Duodenal mucosa (tissue), 2 donors: ENCODE results near the gene OVOL1.

Experiments
- H3K27ac ChIP-seq: one replicate; pipeline ENCODE4 v1.7.0; 2013; ENCODE audit warnings: low read depth, low read length
- H3K27me3 ChIP-seq, 2 donors: one replicate each; pipeline ENCODE4 v1.7.0; 2013; ENCODE audit warnings: low read length in 2 of 2, control low read depth in 1 of 2; ENCODE audit not compliant: insufficient read depth in 2 of 2, control insufficient read depth in 1 of 2
- H3K36me3 ChIP-seq, 2 donors: one replicate each; pipeline ENCODE4 v1.7.0; 2013; ENCODE audit warnings: low read length in 2 of 2, control low read depth in 1 of 2; ENCODE audit not compliant: insufficient read depth in 2 of 2, control insufficient read depth in 1 of 2
- H3K4me1 ChIP-seq, 2 donors: one replicate each; pipeline ENCODE4 v1.7.0; 2013; ENCODE audit warnings: low read length in 2 of 2, control low read depth in 1 of 2; ENCODE audit not compliant: insufficient read depth in 2 of 2, control insufficient read depth in 1 of 2
- H3K4me3 ChIP-seq, 2 donors: one replicate each; pipeline ENCODE4 v1.7.0; 2013; ENCODE audit warnings: low read length in 2 of 2, low read depth in 1 of 2
- H3K9ac ChIP-seq, 2 donors: one replicate each; pipeline ENCODE4 v1.7.0; 2013; ENCODE audit warnings: low read length in 2 of 2, low read depth in 1 of 2
- H3K9me3 ChIP-seq, 2 donors: one replicate each; pipeline ENCODE4 v1.7.0; 2013; ENCODE audit warnings: low read length in 2 of 2, control low read depth in 1 of 2; ENCODE audit not compliant: control insufficient read depth in 1 of 2

OVOL1 gene

DNA sequence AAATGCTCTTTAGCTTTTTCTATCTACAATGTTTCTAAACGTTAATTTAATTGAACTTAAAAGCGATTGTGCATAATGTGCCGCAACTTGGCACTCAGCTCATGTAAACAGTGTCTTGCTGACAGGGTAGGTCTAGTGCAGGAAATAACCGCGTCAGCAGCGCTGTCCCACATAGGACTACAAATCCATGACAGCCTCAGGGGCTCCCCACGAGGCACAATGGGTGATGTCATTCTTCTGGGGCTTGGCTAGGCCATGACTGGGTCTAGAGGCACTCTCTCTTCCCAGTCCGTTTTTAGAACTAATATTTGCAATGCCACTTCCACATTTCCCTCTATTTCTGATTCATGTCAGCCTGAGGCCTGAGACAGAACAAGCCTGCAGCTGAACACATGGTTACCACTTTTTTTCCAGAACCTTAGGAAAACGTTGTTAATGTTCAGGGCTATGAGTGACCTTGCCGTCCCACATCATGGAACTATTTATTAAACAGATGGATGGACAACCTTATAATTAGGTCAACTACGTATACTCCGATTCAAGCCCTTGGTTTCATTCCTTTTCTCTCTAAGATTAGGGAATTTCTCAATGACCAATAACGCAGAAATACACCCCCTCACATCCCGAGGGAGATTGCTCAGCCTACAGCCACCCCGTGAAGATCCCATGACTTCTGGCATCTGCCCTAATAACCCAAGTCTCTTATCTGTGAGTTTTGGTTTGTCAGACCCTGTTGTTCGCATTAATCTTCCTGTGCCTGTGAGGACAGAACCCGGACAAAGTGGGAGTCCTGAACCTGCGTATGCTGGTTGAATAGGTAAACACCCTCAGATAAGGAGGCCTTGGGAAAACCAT, 27.5 kb downstream of the OVOL1 start:
- H3K27me3 ChIP-seq: peaks cover under 1 to 7% of the 10 kb centered on the region in 2 donors
- H3K9me3 ChIP-seq: no peaks in the 10 kb centered on the region
- H3K9ac ChIP-seq: no peak overlapping the region
- H3K4me1 ChIP-seq: peaks cover 8% of the 10 kb centered on the region in 2 donors
- no peak overlapping the region for H3K27ac ChIP-seq
- H3K36me3 ChIP-seq: no peaks in the 10 kb centered on the region
- H3K4me3 ChIP-seq: no peak overlapping the region

- no peak overlapping the region for H3K4me3 ChIP-seq
- no peaks in the 10 kb centered on the region for H3K36me3 ChIP-seq
- H3K27me3 ChIP-seq: peaks cover 0 to 7% of the 10 kb centered on the region in 2 donors
- H3K9ac ChIP-seq: no peak overlapping the region
- peaks cover 8 to 12% of the 10 kb centered on the region in 2 donors for H3K4me1 ChIP-seq
- H3K27ac ChIP-seq: no peak overlapping the region
- no peaks in the 10 kb centered on the region for H3K9me3 ChIP-seq
Observed at GRCh38 chr11:65814986-65815565, 28.2 kb downstream of the OVOL1 start.

DNA sequence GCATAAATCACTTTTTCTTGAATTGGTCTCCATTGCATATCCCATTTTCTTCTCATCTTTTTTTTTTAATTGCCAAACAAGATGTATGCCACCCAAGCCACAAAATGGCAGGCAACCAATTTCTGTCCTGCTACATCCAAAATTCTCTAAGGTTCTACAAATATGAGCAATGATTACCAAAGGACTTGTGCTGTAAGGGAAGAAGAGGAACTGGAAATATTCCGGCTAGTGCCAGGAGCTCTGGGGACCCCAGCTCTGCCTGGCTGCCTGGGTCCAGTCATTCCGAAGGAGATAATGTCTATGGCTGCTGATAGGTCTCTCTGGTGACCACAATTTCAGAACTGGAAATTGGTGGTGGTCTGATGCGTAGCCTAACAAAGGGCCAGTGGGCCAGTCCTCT, 29.8 kb downstream of the OVOL1 start:
- H3K4me3 ChIP-seq: peak overlapping the region in 1 of 2 donors; percentile 9
- no peaks in the 10 kb centered on the region for H3K36me3 ChIP-seq
- H3K27ac ChIP-seq: no peak overlapping the region
- H3K9me3 ChIP-seq: no peaks in the 10 kb centered on the region
- H3K9ac ChIP-seq: no peak overlapping the region
- H3K4me1 ChIP-seq: peaks cover 20 to 21% of the 10 kb centered on the region in 2 donors
- peaks cover 0 to 2% of the 10 kb centered on the region in 2 donors for H3K27me3 ChIP-seq

GRCh38 chr11:65817312-65817834, 30.5 kb downstream of the OVOL1 start:
- peaks cover 0 to under 1% of the 10 kb centered on the region in 2 donors for H3K27me3 ChIP-seq
- peak overlapping the region; percentile 62 to 84 for H3K4me3 ChIP-seq
- no peaks in the 10 kb centered on the region for H3K9me3 ChIP-seq
- H3K36me3 ChIP-seq: no peaks in the 10 kb centered on the region
- H3K27ac ChIP-seq: peak overlapping the region; percentile 73
- H3K4me1 ChIP-seq: peaks cover 21 to 25% of the 10 kb centered on the region in 2 donors
- peak overlapping the region; percentile 18 to 64 for H3K9ac ChIP-seq

DNA sequence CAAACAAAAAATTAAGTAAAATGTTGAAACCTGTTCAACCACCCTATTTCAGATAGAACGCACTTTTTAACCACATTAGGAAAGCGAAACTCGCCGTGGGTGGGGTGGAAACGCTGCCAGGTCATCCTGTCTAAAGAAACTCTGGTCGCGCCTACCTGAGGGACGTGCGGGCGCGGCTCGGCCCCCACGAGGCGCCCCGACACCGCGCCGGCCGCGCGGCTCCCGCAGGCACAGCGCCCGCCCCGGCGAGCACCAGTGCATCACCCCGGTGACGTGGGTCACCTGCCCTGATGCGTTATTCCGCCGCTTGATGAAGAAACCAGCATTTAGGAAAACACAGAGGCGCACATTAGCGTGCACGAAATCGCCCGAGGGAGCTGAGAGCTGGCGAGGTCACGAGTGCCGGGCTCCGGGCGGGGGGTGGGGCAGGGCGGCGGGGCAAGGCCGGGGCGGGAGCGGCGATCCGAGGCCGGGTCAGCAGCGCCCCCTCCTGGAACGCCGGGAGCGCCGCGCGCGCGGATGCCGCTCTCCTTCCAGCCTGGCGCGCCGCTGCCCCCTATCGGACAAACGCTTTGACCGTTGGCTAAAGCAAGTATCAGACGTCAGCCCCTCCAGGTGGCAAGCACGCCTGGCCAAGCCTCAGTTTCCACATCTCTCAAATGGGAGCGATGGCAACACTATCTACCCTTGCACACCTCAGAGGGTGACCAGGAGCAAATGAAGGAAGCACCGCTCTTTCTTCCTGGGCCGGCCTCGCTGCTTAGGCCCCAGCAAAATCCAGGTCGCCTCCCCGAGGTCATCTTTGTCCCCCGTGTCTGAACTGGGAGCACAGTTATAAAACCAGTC, 31.2 kb downstream of the OVOL1 start:
- peak overlapping the region; percentile 18 to 64 for H3K9ac ChIP-seq
- peak overlapping the region; percentile 62 to 84 for H3K4me3 ChIP-seq
- H3K27ac ChIP-seq: peak overlapping the region; percentile 73
- no peaks in the 10 kb centered on the region for H3K36me3 ChIP-seq
- H3K9me3 ChIP-seq: no peaks in the 10 kb centered on the region
- peaks cover 23 to 31% of the 10 kb centered on the region in 2 donors for H3K4me1 ChIP-seq
- no peaks in the 10 kb centered on the region for H3K27me3 ChIP-seq

DNA sequence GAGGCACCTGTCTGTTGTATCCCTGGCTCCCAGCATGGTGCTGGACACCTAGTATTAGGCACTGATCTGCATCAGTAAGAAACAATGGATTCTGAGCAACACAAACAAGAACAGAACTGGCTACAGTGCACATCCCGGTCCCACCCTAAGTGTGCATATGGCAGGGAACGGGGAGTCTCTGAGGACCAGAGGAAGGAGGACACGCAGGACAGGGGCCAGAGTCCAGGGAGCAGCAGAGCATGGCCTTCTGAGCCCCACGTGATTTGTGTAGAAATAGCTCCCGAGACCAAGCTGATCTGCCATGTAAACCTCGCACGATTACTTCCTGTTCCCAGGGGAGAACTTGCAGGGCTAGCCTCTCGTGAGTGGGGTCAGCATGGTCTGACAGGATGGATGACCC, 34.2 kb downstream of the OVOL1 start:
- peaks cover 30 to 48% of the 10 kb centered on the region in 2 donors for H3K4me1 ChIP-seq
- no peaks in the 10 kb centered on the region for H3K27me3 ChIP-seq
- no peaks in the 10 kb centered on the region for H3K36me3 ChIP-seq
- peak overlapping the region; percentile 81 for H3K27ac ChIP-seq
- H3K9me3 ChIP-seq: no peaks in the 10 kb centered on the region
- H3K4me3 ChIP-seq: peak overlapping the region; percentile 19 to 33
- H3K9ac ChIP-seq: peak overlapping the region in 1 of 2 donors; percentile 21

GRCh38 chr11:65822776-65823528, 36.1 kb downstream of the OVOL1 start:
- no peaks in the 10 kb centered on the region for H3K36me3 ChIP-seq
- H3K4me3 ChIP-seq: peak overlapping the region in 1 of 2 donors; percentile 51
- H3K9me3 ChIP-seq: no peaks in the 10 kb centered on the region
- no peaks in the 10 kb centered on the region for H3K27me3 ChIP-seq
- peak overlapping the region; percentile 22 to 63 for H3K9ac ChIP-seq
- peaks cover 26 to 40% of the 10 kb centered on the region in 2 donors for H3K4me1 ChIP-seq
- H3K27ac ChIP-seq: peak overlapping the region; percentile 52

DNA sequence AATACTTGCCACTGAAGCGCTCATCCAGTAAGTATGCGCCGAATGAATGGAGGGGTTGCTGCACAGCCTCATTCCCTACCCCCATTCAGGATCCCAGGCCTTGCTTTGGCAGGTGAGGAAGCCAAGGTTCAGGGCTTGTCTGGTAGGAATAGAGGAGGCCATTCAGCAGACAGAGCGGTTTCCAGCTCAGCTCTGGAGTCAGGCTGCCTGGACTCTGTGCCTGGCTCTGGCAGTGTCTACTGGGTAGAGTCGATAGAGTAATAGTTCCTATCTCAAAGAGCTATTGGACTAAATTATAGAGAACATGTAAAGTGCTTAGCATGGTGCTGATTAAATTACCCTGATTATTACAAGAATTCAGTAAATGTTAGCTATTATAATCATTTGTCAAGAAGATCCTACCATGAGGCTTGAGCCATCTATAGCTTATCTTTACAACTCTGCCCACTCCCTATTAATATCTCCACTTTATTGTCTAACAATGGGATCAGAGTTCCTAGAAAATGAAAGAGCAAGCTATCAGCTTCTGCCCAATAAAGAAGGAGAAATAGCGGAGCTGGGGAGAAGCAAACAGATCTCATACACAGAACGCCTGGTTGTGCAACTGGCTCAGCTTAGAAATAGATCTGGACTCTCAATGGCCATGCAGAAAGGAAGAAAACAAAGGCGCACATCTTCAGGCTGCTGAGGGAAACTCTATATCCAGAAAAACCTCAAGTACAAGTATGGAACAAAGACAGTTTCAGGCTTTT, 40.3 kb downstream of the OVOL1 start:
- H3K27ac ChIP-seq: peak overlapping the region; percentile 12
- H3K9me3 ChIP-seq: no peaks in the 10 kb centered on the region
- peak overlapping the region; percentile 6 to 42 for H3K4me3 ChIP-seq
- H3K36me3 ChIP-seq: no peaks in the 10 kb centered on the region
- peak overlapping the region in 1 of 2 donors; percentile 35 for H3K9ac ChIP-seq
- H3K27me3 ChIP-seq: no peaks in the 10 kb centered on the region
- H3K4me1 ChIP-seq: peaks cover 19 to 31% of the 10 kb centered on the region in 2 donors

GRCh38 chr11:65829459-65829858, 42.6 kb downstream of the OVOL1 start:
- H3K9ac ChIP-seq: no peak overlapping the region
- no peaks in the 10 kb centered on the region for H3K36me3 ChIP-seq
- no peak overlapping the region for H3K27ac ChIP-seq
- H3K9me3 ChIP-seq: no peaks in the 10 kb centered on the region
- peaks cover 18 to 22% of the 10 kb centered on the region in 2 donors for H3K4me1 ChIP-seq
- H3K27me3 ChIP-seq: no peaks in the 10 kb centered on the region
- no peak overlapping the region for H3K4me3 ChIP-seq
